ENCODE results near the gene KRTAP5-5. TPM values are rescaled to one million over a fixed set of nuclear protein-coding genes. Genes with fewer than 3 reads are reported as not detected.

The KRTAP5-5 gene
- total RNA-seq, 1 experiment from 2014 or later, result not detected

DNA sequence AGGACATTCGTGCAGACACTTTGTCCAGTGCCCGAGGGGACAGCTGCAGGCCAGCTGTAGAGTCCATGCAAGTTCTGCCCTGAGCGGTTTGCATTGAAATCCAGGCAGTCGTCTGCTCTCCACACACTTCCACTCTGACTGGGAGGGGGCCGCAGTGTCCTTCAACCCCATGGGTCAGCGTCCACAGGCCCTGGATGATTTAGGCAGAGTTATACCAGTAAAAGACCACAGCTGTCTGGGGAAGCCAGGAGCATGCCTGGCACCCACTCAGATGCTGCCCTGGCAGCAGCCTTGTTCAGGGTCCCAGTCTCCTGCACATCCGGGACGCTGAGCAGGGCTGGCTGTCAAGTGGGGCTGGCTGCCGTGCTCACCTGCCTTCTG lies 26.5 kb downstream of the KRTAP5-5 start:
- Histone ChIP-seq H3K27me3 (ENCODE audit: insufficient read depth, low read length) (no peaks in the 10 kb centered on the region; the same call in 1 of the 2 replicates), H2BK12ac (ENCODE audit: insufficient read length, low read depth, low read length) (no peak overlapping the region), H3K23me2 (ENCODE audit: insufficient read length, low read depth, low read length, poor library complexity, severe bottlenecking) (no peaks in the 10 kb centered on the region), H2AK5ac (ENCODE audit: insufficient read length, low read length) (no peak overlapping the region), H3K79me1 (ENCODE audit: insufficient read depth, low read depth, low read length, poor library complexity, severe bottlenecking) (no peaks in the 10 kb centered on the region), H3K4ac (ENCODE audit: low read depth, low read length) (no peak overlapping the region), H3K9me3 (ENCODE audit: control insufficient read depth, low read depth, low read length) (no peaks in the 10 kb centered on the region), H2BK15ac (ENCODE audit: low read depth, low read length) (no peak overlapping the region), H3T11ph (ENCODE audit: low read length) (no peak overlapping the region), H4K5ac (ENCODE audit: insufficient read length, low read depth, low read length) (no peak overlapping the region), H2BK5ac (ENCODE audit: insufficient read length, low read length) (no peak overlapping the region), H3K27ac (ENCODE audit: insufficient read length, low read depth, low read length) (no peak overlapping the region), H3K18ac (ENCODE audit: insufficient read length, low read depth, low read length) (no peak overlapping the region), H4K8ac (replicated peaks; ENCODE audit: insufficient read length, low read depth, low read length) (no peak overlapping the region), H3K79me2 (ENCODE audit: insufficient read depth, low read length) (no peaks in the 10 kb centered on the region), H2BK120ac (ENCODE audit: low read depth, low read length, poor library complexity, severe bottlenecking) (no peak overlapping the region), H3K56ac (ENCODE audit: insufficient read length, low read depth, low read length) (no peak overlapping the region), H3K9ac (ENCODE audit: extremely low read depth, insufficient read length, low read length) (no peak overlapping the region), H3K23ac (ENCODE audit: insufficient read length, low read depth, low read length) (no peak overlapping the region), H3K4me2 (ENCODE audit: insufficient read depth, insufficient read length, low read length) (no peak overlapping the region), H4K20me1 (ENCODE audit: control insufficient read depth, insufficient read depth, insufficient read length) (no peaks in the 10 kb centered on the region), H3K14ac (ENCODE audit: insufficient read depth, low read length) (no peak overlapping the region; the same call in 1 of the 2 replicates), H2BK20ac (ENCODE audit: low read depth, low read length, poor library complexity, severe bottlenecking) (no peak overlapping the region), H4K91ac (ENCODE audit: insufficient read length, low read depth, low read length) (no peak overlapping the region), H3K4me1 (ENCODE audit: insufficient read depth, low read length) (no peaks in the 10 kb centered on the region), H2AFZ (ENCODE audit: low read length) (no peak overlapping the region)
- DNase-seq, result no peak
- Mint-ChIP-seq H3K27ac (no peak overlapping the region), H3K27me3 (ENCODE audit: low read depth) (peaks cover 45% of the 10 kb centered on the region), H3K9me3 (no peaks in the 10 kb centered on the region), H3K36me3 (ENCODE audit: insufficient read depth in 1 of 3, low read depth in 3 of 3) (no peaks in the 10 kb centered on the region), H3K4me3 (no peak overlapping the region), H3K4me1 (peaks cover 4 to 9% of the 10 kb centered on the region in 2 experiments; a peak in 3 of 4 replicates)
- WGBS (ENCODE audit: extremely low coverage, insufficient read length, low lambda C conversion rate), result no CpG with 5 or more reads among the region's 9 CpGs
- TF ChIP-seq, protein P1, sequence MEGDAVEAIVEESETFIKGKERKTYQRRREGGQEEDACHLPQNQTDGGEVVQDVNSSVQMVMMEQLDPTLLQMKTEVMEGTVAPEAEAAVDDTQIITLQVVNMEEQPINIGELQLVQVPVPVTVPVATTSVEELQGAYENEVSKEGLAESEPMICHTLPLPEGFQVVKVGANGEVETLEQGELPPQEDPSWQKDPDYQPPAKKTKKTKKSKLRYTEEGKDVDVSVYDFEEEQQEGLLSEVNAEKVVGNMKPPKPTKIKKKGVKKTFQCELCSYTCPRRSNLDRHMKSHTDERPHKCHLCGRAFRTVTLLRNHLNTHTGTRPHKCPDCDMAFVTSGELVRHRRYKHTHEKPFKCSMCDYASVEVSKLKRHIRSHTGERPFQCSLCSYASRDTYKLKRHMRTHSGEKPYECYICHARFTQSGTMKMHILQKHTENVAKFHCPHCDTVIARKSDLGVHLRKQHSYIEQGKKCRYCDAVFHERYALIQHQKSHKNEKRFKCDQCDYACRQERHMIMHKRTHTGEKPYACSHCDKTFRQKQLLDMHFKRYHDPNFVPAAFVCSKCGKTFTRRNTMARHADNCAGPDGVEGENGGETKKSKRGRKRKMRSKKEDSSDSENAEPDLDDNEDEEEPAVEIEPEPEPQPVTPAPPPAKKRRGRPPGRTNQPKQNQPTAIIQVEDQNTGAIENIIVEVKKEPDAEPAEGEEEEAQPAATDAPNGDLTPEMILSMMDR (conservative IDR thresholded peaks at IDR 0.05), result no peak
